HG03097 (cell line): ENCODE results near the gene CDK6.

Experiments
- ATAC-seq: cut with Tn5 transposase; IDR thresholded peaks from one replicate; pipeline ENCODE4 v1.9.1; 2021; ENCODE audit not compliant: unreplicated experiment, low FRiP score

CDK6 gene

DNA sequence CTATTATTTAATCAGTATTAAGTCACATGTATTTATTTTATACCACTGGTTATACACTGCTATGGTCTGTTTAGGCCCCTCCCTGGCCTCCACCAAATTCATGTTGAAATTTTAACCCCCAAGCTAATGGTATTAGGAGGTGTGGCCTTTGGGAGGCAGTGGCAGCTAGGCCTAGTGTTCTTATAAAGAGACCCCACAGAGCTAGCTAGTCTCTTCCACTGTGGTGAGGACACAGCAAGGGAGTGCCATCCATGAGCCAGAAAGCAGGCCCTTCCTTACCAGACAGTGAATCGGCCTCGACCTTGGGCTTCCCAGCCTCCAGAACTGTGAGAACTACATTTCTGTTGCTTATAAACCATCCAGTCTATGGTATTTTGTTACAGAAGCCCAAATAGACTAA, 279.1 kb downstream of the CDK6 start:
- no peak for ATAC-seq
